GM21447 (cell line): Measurements from ENCODE around the gene SMAD6.
"Not testable (repeated sequence)": the region's sequence is repeated elsewhere in the genome, so short reads cannot be mapped to it uniquely, and the experiment has no call there.

Experiments used
- ATAC-seq: cut with Tn5 transposase; IDR thresholded peaks from one replicate; pipeline ENCODE4 v1.9.1; 2021; ENCODE audit not compliant: unreplicated experiment

The SMAD6 gene

GRCh38 chr15:66821307-66821706, 119.3 kb downstream of the SMAD6 start:
- ATAC-seq = no peak

- no peak for ATAC-seq
Observed at GRCh38 chr15:66822114-66822513, 120.1 kb downstream of the SMAD6 start.

GRCh38 chr15:66822576-66822975, 120.5 kb downstream of the SMAD6 start:
- ATAC-seq = no peak

GRCh38 chr15:66823601-66824000, 121.6 kb downstream of the SMAD6 start:
- no peak for ATAC-seq

GRCh38 chr15:66824424-66824823, 122.4 kb downstream of the SMAD6 start:
- ATAC-seq = no peak

GRCh38 chr15:66825139-66825538, 123.1 kb downstream of the SMAD6 start:
- ATAC-seq = no peak

GRCh38 chr15:66825731-66826130, 123.7 kb downstream of the SMAD6 start:
- ATAC-seq = no peak

GRCh38 chr15:66826507-66826906, 124.5 kb downstream of the SMAD6 start:
- ATAC-seq = no peak

- no peak for ATAC-seq
Observed at GRCh38 chr15:66827039-66827697, 125.1 kb downstream of the SMAD6 start.

- no peak for ATAC-seq
Observed at GRCh38 chr15:66827698-66828055, 125.6 kb downstream of the SMAD6 start.

GRCh38 chr15:66828817-66829541, 126.9 kb downstream of the SMAD6 start:
- ATAC-seq = not testable (repeated sequence)

GRCh38 chr15:66829551-66830121, 127.6 kb downstream of the SMAD6 start:
- no peak for ATAC-seq

- no peak for ATAC-seq
Observed at GRCh38 chr15:66830358-66830757, 128.3 kb downstream of the SMAD6 start.

- ATAC-seq = no peak
Observed at GRCh38 chr15:66830823-66831222, 128.8 kb downstream of the SMAD6 start.

- no peak for ATAC-seq
Observed at GRCh38 chr15:66831289-66831688, 129.3 kb downstream of the SMAD6 start.

GRCh38 chr15:66831801-66832390, 129.9 kb downstream of the SMAD6 start:
- no peak for ATAC-seq
